Mesenchymal stem cell (in vitro differentiated cells and primary cell): Measurements from ENCODE around the gene CD300A.
"Not testable (repeated sequence)": the region's sequence is repeated elsewhere in the genome, so short reads cannot be mapped to it uniquely, and the experiment has no call there.

ENCODE experiments used
- DNase-seq: peaks from one replicate; pipeline ENCODE4 v3.0.0-alpha.2; 2013
- H2AFZ ChIP-seq: one replicate; pipeline ENCODE4 v1.6.1; 2013; ENCODE audit warnings: low read depth, mild to moderate bottlenecking, control low read depth, inconsistent platforms, low read length, moderate library complexity
- H2AK5ac ChIP-seq: 2 replicates; pipeline ENCODE4 v1.6.1; 2013; ENCODE audit warnings: low read length, moderate library complexity, mild to moderate bottlenecking, inconsistent platforms; ENCODE audit not compliant: severe bottlenecking
- H2BK120ac ChIP-seq: one replicate; pipeline ENCODE4 v1.6.1; 2013; ENCODE audit warnings: low read depth, mild to moderate bottlenecking, inconsistent platforms, low read length, moderate library complexity
- H2BK12ac ChIP-seq, 2 experiments: one replicate each; pipeline ENCODE4 v1.6.1; 2013; ENCODE audit warnings: inconsistent platforms in 2 of 2, low read length in 2 of 2, mild to moderate bottlenecking in 2 of 2, moderate library complexity in 2 of 2, control low read depth in 1 of 2
- H2BK15ac ChIP-seq: one replicate; pipeline ENCODE4 v1.6.1; 2013; ENCODE audit warnings: mild to moderate bottlenecking, low read depth, inconsistent platforms; ENCODE audit not compliant: poor library complexity, severe bottlenecking
- H2BK5ac ChIP-seq: 2 replicates; pipeline ENCODE4 v1.6.1; 2013; ENCODE audit warnings: low read depth, mild to moderate bottlenecking, low read length, control low read depth, inconsistent platforms; ENCODE audit not compliant: poor library complexity, severe bottlenecking
- H3K14ac ChIP-seq, 2 experiments: one replicate each; pipeline ENCODE4 v1.6.1; 2013; ENCODE audit warnings: inconsistent platforms in 2 of 2, low read length in 2 of 2, control low read depth in 1 of 2, mild to moderate bottlenecking in 1 of 2, moderate library complexity in 1 of 2
- H3K18ac ChIP-seq, 2 experiments: one replicate each; pipeline ENCODE4 v1.6.1; 2013; ENCODE audit warnings: inconsistent platforms in 2 of 2, low read length in 2 of 2, control low read depth in 1 of 2, low read depth in 1 of 2, mild to moderate bottlenecking in 1 of 2
- H3K23ac ChIP-seq, 2 experiments: one replicate each; pipeline ENCODE4 v1.6.1; 2013; ENCODE audit warnings: inconsistent platforms in 2 of 2, low read length in 2 of 2, mild to moderate bottlenecking in 2 of 2, moderate library complexity in 2 of 2, control low read depth in 1 of 2
- H3K27ac ChIP-seq: 2 replicates; pipeline ENCODE4 v1.5.1; 2013; ENCODE audit warnings: mild to moderate bottlenecking, moderate library complexity, low read length, control low read depth, inconsistent platforms; ENCODE audit not compliant: poor library complexity, severe bottlenecking
- H3K27me3 ChIP-seq, 2 experiments: 2 replicates each; pipeline versions ENCODE4 v1.6.1 to v1.7.0; 2013; ENCODE audit warnings: low read length in 2 of 2, mild to moderate bottlenecking in 2 of 2, moderate library complexity in 2 of 2, control low read depth in 1 of 2, inconsistent platforms in 1 of 2; ENCODE audit not compliant: control insufficient read depth in 1 of 2, insufficient read depth in 1 of 2
- H3K36me3 ChIP-seq, 2 experiments: 2 replicates each; pipeline versions ENCODE4 v1.6.1 to v1.7.0; 2013; ENCODE audit warnings: low read length in 2 of 2, control low read depth in 1 of 2, inconsistent platforms in 1 of 2, low read depth in 1 of 2, mild to moderate bottlenecking in 1 of 2; ENCODE audit not compliant: insufficient read depth in 2 of 2, control insufficient read depth in 1 of 2
- H3K4ac ChIP-seq, 2 experiments: one replicate each; pipeline ENCODE4 v1.6.1; 2013; ENCODE audit warnings: inconsistent platforms in 2 of 2, low read length in 2 of 2, mild to moderate bottlenecking in 2 of 2, moderate library complexity in 2 of 2, control low read depth in 1 of 2, low read depth in 1 of 2
- H3K4me1 ChIP-seq: 2 replicates; pipeline ENCODE4 v1.6.1; 2013; ENCODE audit warnings: low read depth, low read length, control low read depth; ENCODE audit not compliant: control insufficient read depth, insufficient read depth
- H3K4me2 ChIP-seq: 2 replicates; pipeline ENCODE4 v1.6.1; 2013; ENCODE audit warnings: low read length, mild to moderate bottlenecking, inconsistent platforms; ENCODE audit not compliant: poor library complexity, severe bottlenecking
- H3K4me3 ChIP-seq, 2 experiments: 2 replicates each; pipeline versions ENCODE4 v1.5.1 to v1.7.0; 2013; ENCODE audit warnings: low read length in 2 of 2, mild to moderate bottlenecking in 2 of 2, control low read depth in 1 of 2, low read depth in 1 of 2; ENCODE audit not compliant: insufficient read depth in 1 of 2
- H3K79me1 ChIP-seq: replicated peaks from 2 replicates; pipeline ENCODE4 v1.6.1; 2013; ENCODE audit warnings: mild to moderate bottlenecking, control low read depth, low read length, inconsistent platforms; ENCODE audit not compliant: poor library complexity, severe bottlenecking
- H3K9ac ChIP-seq: 2 replicates; pipeline ENCODE4 v1.7.0; 2013; ENCODE audit warnings: mild to moderate bottlenecking, low read length, moderate library complexity
- H3K9me3 ChIP-seq: 2 replicates; pipeline ENCODE4 v1.7.0; 2013; ENCODE audit warnings: mild to moderate bottlenecking, low read length; ENCODE audit not compliant: control insufficient read depth
- H4K8ac ChIP-seq: one replicate; pipeline ENCODE4 v1.6.1; 2013; ENCODE audit warnings: inconsistent platforms, mild to moderate bottlenecking, low read length, moderate library complexity
- H4K91ac ChIP-seq: one replicate; pipeline ENCODE4 v1.6.1; 2013; ENCODE audit warnings: mild to moderate bottlenecking, low read length, inconsistent platforms
- whole genome bisulfite sequencing: methylation state at CpG from one replicate; pipeline ENCODE4 v1.1.7; 2013; ENCODE audit warnings: mixed read lengths; 5-methylcytosine and 5-hydroxymethylcytosine counted together

CD300A gene

DNA sequence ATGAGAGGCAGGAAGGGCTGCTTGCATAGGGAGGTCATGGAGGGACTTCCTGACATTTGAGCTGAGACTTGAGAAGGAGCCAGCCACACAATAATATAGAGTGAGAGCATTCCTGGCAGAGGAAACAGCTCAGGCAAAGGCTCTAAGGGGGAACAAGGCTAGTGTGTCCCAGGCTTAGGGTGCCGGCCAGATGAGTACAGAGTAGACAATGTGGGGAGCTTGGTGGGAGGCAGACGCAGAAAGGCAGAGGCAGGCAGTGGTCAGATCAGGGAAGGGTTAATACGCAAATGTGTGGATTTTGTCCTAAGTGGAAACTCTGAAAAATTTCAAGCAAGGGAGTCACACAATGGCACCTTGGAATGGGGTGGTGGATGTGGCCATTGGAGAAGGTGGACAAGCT, 33.6 kb downstream of the CD300A start:
- Histone ChIP-seq H2AFZ (no peak overlapping the region), H3K9me3 (no peaks in the 10 kb centered on the region), H4K8ac (no peak overlapping the region), H2BK120ac (no peak overlapping the region), H3K9ac (no peak overlapping the region), H3K4me2 (no peak overlapping the region), H3K27ac (no peak overlapping the region), H3K4me3 (no peak overlapping the region), H4K91ac (no peak overlapping the region), H2BK5ac (no peak overlapping the region), H2AK5ac (no peak overlapping the region), H2BK15ac (no peak overlapping the region), H3K27me3 (peaks cover 7 to 16% of the 10 kb centered on the region in 2 experiments), H3K18ac (no peak overlapping the region), H3K79me1 (no peaks in the 10 kb centered on the region), H3K4ac (no peak overlapping the region), H3K4me1 (no peaks in the 10 kb centered on the region), H2BK12ac (no peak overlapping the region), H3K14ac (no peak overlapping the region), H3K23ac (no peak overlapping the region), H3K36me3 (no peaks in the 10 kb centered on the region)
- 95% methylated on average over 3 of the region's 3 CpGs for WGBS
- DNase-seq = no peak

DNA sequence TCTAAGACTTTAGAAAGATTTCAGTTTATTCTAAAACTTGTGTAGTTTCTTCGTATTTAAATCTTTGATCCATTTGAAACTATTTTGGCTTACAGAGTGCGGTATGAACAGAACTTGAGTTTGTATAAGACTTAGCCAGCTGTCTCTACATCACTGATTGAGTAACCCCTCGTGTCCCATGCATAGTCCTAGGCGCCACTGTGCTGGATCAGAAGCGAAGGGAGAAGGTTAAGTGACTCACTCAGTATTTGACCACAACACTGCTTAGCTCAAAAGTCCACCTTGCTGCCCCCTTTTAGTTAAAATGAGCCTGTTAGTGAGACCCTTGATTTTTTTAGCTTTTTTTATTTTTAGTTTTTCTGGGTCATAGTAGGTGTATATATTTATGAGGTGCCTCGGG, 36.4 kb downstream of the CD300A start:
- H2BK15ac ChIP-seq = no peak overlapping the region
- H3K9ac ChIP-seq = no peak overlapping the region
- no peaks in the 10 kb centered on the region for H3K79me1 ChIP-seq
- H2BK120ac ChIP-seq = no peak overlapping the region
- no peak overlapping the region for H3K18ac ChIP-seq
- no peaks in the 10 kb centered on the region for H3K9me3 ChIP-seq
- peaks cover 7 to 10% of the 10 kb centered on the region in 2 experiments for H3K27me3 ChIP-seq
- no peak overlapping the region for H2AFZ ChIP-seq
- no peak overlapping the region for H4K91ac ChIP-seq
- 75% methylated on average over 6 of the region's 6 CpGs for WGBS
- H2AK5ac ChIP-seq = no peak overlapping the region
- H4K8ac ChIP-seq = no peak overlapping the region
- no peak for DNase-seq
- no peak overlapping the region for H3K23ac ChIP-seq
- no peak overlapping the region for H2BK5ac ChIP-seq
- no peak overlapping the region for H3K4me2 ChIP-seq
- no peak overlapping the region for H3K27ac ChIP-seq
- no peaks in the 10 kb centered on the region for H3K4me1 ChIP-seq
- H3K4ac ChIP-seq = no peak overlapping the region
- H2BK12ac ChIP-seq = no peak overlapping the region
- H3K14ac ChIP-seq = no peak overlapping the region
- H3K4me3 ChIP-seq = no peak overlapping the region
- no peaks in the 10 kb centered on the region for H3K36me3 ChIP-seq

DNA sequence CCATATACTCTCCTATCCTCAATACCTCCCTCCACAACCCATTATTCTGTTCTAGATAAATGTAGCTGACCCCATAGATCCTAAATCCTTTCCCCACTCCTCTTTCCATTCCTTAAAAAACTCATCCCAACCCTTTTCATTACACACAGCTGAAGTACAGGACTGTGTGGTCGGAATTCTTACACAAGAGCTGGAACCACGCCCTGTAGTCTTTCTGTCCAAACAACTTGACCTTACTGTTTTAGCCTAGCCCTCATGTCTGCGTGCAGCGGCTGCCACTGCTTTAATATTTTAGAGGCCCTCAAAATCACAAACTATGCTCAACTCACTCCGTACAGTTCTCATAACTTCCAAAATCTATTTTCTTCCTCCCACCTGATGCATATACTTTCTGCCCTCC, 37.5 kb downstream of the CD300A start:
- not testable (repeated sequence) for H3K36me3 ChIP-seq, H3K4me3 ChIP-seq, DNase-seq, H3K4me1 ChIP-seq, H3K14ac ChIP-seq, H2AK5ac ChIP-seq, H2BK15ac ChIP-seq, H4K8ac ChIP-seq, H2BK5ac ChIP-seq, H3K27ac ChIP-seq, H3K27me3 ChIP-seq, H2AFZ ChIP-seq, H3K4ac ChIP-seq, H3K9me3 ChIP-seq, H4K91ac ChIP-seq, H3K79me1 ChIP-seq, H2BK120ac ChIP-seq, H3K18ac ChIP-seq, H3K9ac ChIP-seq, H3K4me2 ChIP-seq, H3K23ac ChIP-seq, H2BK12ac ChIP-seq
- 77% methylated on average over 5 of the region's 5 CpGs for WGBS

DNA sequence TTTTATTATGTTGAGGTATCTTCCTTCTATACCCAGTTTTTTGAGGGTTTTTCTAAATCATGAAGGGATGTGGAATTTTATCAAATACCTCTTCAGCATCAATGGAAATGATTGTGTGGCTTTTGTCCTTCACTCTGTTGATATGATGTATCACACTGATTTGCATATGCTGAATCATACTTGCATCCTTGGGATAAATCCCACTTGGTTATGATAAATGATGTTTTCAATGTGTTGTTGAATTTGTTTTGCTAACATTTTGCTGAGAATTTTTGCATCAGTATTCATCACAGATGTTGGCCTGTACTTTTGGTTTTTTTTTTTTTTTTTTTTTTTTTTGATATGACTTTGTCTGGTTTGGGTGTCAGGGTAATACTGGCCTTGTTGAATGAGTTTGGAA, 41.7 kb downstream of the CD300A start:
- no peak overlapping the region for H3K18ac ChIP-seq
- H2BK5ac ChIP-seq = no peak overlapping the region
- no peak overlapping the region for H3K9ac ChIP-seq
- no peak overlapping the region for H3K4ac ChIP-seq
- H3K36me3 ChIP-seq = no peaks in the 10 kb centered on the region
- H3K4me1 ChIP-seq = no peaks in the 10 kb centered on the region
- no peaks in the 10 kb centered on the region for H3K79me1 ChIP-seq
- H3K14ac ChIP-seq = no peak overlapping the region
- H3K4me2 ChIP-seq = no peak overlapping the region
- H2BK15ac ChIP-seq = no peak overlapping the region
- peaks cover 0 to 7% of the 10 kb centered on the region in 2 experiments for H3K27me3 ChIP-seq
- no peak overlapping the region for H4K91ac ChIP-seq
- H3K4me3 ChIP-seq = no peak overlapping the region
- H2BK120ac ChIP-seq = no peak overlapping the region
- no peak for DNase-seq
- H2AFZ ChIP-seq = no peak overlapping the region
- no peak overlapping the region for H3K27ac ChIP-seq
- no peak overlapping the region for H2AK5ac ChIP-seq
- no peak overlapping the region for H2BK12ac ChIP-seq
- no peaks in the 10 kb centered on the region for H3K9me3 ChIP-seq
- no peak overlapping the region for H4K8ac ChIP-seq
- H3K23ac ChIP-seq = no peak overlapping the region
